ENCODE data around the gene LGALS7B. TPM values are rescaled to one million over a fixed set of nuclear protein-coding genes. Genes with fewer than 3 reads are reported as not detected.
"Not testable (repeated sequence)": the region's sequence is repeated elsewhere in the genome, so short reads cannot be mapped to it uniquely, and the experiment has no call there.

Gene LGALS7B
- total RNA-seq, 1 donor from 2014 or later = not detected

DNA sequence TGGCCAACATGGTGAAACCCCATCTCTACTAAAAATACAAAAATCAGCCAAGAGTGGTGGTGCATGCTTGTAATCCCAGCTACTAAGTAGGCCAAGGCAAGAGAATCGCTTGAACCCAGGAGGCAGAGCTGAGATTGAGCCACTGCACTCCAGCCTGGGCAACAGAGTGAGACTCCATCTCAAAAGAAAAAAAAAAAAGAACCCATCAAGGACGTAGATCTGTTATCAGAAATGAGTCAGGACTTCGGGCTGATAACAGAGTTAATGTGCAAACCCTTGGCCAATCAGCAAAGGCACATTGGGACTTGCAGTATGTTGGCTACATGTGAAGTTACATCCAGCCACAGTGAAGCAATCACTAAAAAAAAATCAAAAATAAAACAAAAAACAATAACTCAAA, 4.8 kb upstream of the LGALS7B start:
- no peak overlapping the region for H3K27ac Mint-ChIP-seq
- DNase-seq (no peak), ATAC-seq (ENCODE audit: low read depth) (no peak)
- no peaks in the 10 kb centered on the region for H3K9me3 Mint-ChIP-seq
- no peaks in the 10 kb centered on the region for H3K4me1 Mint-ChIP-seq
- TF ChIP-seq, protein P1, sequence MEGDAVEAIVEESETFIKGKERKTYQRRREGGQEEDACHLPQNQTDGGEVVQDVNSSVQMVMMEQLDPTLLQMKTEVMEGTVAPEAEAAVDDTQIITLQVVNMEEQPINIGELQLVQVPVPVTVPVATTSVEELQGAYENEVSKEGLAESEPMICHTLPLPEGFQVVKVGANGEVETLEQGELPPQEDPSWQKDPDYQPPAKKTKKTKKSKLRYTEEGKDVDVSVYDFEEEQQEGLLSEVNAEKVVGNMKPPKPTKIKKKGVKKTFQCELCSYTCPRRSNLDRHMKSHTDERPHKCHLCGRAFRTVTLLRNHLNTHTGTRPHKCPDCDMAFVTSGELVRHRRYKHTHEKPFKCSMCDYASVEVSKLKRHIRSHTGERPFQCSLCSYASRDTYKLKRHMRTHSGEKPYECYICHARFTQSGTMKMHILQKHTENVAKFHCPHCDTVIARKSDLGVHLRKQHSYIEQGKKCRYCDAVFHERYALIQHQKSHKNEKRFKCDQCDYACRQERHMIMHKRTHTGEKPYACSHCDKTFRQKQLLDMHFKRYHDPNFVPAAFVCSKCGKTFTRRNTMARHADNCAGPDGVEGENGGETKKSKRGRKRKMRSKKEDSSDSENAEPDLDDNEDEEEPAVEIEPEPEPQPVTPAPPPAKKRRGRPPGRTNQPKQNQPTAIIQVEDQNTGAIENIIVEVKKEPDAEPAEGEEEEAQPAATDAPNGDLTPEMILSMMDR (IDR thresholded peaks at IDR 0.05) = no peak
- H3K27me3 Mint-ChIP-seq = peaks cover 6% of the 10 kb centered on the region
- H3K36me3 Mint-ChIP-seq (ENCODE audit: low read depth) = no peaks in the 10 kb centered on the region
- CTCF ChIA-PET = no interaction called here
- H3K4me3 Mint-ChIP-seq = no peak overlapping the region
- intact Hi-C loops (cut with micrococcal nuclease) = no loop called here
- POLR2A ChIA-PET = no interaction called here

DNA sequence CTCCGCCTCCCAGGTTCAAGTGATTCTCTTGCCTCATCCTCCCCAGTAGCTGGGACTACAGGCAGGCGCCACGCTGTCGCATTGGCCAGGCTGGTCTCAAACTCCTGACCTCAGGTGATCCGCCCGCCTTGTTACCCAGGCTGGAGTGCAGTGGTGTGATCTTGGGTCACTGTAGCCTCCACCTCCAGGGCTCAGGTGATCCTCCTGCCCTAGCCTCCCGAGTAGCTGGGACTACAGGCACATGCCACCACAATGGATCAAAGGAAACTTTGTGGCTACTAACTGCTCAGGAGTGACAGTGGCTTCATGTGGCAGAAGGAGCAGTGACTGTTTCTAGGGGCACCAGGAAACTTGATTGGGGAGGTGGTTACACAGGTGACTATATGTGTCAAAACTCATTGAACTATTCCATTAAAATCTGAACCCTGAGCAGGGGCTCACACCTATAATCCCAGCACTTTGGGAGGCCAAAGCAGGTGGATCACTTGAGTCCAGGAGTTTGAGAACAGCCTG, 3.8 kb upstream of the LGALS7B start:
- Mint-ChIP-seq H3K27ac (no peak overlapping the region), H3K9me3 (no peaks in the 10 kb centered on the region), H3K4me3 (no peak overlapping the region), H3K27me3 (peaks cover 3% of the 10 kb centered on the region), H3K36me3 (ENCODE audit: low read depth) (no peaks in the 10 kb centered on the region), H3K4me1 (no peaks in the 10 kb centered on the region)
- no peak for ATAC-seq (ENCODE audit: low read depth)
- intact Hi-C loops (cut with micrococcal nuclease) = no loop called here
- ChIA-PET CTCF (no interaction called here), POLR2A (interaction anchor here (0.7 kb wide), 1 partner anchor 144 kb away, joined by 7 read pairs; no protein-coding TSS in a partner anchor)
- TF ChIP-seq, protein P1 (IDR thresholded peaks at IDR 0.05) = no peak
- DNase-seq = no peak

DNA sequence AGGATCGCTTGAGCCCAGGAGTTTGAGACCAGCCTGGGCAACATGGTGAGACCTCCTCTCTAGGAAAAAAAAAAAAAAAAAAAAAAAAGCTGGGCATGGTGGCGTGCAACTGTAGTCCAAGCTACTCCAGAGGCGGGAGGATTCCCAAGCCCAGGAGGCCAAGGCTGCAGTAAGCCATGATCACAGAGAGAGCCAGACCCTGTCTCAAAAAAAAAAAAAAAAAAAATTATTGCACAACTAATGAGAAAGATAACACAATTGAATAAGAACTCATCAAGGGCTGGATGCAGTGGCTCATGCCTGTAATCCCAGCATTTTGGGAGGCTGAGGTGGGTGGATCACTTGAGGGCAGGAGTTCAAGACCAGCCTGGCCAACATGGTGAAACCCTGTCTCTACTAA, 2.9 kb upstream of the LGALS7B start:
- CTCF ChIA-PET; H3K4me3 Mint-ChIP-seq; intact Hi-C loops (cut with micrococcal nuclease); DNase-seq; H3K4me1 Mint-ChIP-seq; H3K9me3 Mint-ChIP-seq; H3K27me3 Mint-ChIP-seq; ATAC-seq (ENCODE audit: low read depth); H3K36me3 Mint-ChIP-seq (ENCODE audit: low read depth): not testable (repeated sequence)
- H3K27ac Mint-ChIP-seq = peak overlapping the region; percentile 53
- POLR2A ChIA-PET = interaction anchor here (0.6 to 1.2 kb wide), 3 partner anchors 16 to 143 kb away, joined by 5 to 7 read pairs (median 6); no protein-coding TSS in a partner anchor

DNA sequence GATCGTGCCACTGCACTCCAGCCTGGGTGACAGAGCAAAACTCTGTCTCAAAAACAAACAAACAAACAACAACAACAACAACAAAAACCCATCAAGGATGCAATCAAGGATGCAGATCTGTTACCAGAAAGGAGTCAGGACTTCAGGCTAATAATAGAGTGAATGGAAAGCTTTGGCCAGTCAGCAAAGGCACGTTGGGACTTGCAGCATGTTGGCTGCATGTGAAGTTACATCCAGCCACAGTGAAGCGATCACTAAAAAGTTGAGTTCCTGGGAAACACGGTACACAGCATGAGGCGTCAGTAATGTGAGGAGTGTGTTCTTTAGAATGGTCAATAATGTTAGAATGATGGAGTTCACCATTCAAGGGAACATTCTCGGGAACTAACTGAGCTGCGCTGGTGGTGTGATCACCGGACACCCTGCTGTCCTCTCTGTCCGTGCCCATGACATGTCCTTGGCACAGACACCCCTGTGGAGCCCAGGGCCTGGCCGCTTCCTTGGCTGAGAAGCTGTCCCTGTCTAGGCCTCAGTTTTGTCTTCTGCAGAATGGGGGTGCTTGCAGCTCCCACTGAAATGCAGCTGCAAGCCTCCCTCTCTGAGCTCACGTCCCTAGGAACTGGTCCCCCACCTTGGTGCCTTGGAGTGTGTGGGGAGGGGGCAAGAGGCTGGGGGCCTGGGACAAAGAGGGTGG, 2.3 kb upstream of the LGALS7B start:
- POLR2A ChIA-PET = interaction anchor here (0.6 to 1.2 kb wide), 4 partner anchors 12 to 93 kb away, joined by 3 to 14 read pairs (median 6); no protein-coding TSS in a partner anchor

DNA sequence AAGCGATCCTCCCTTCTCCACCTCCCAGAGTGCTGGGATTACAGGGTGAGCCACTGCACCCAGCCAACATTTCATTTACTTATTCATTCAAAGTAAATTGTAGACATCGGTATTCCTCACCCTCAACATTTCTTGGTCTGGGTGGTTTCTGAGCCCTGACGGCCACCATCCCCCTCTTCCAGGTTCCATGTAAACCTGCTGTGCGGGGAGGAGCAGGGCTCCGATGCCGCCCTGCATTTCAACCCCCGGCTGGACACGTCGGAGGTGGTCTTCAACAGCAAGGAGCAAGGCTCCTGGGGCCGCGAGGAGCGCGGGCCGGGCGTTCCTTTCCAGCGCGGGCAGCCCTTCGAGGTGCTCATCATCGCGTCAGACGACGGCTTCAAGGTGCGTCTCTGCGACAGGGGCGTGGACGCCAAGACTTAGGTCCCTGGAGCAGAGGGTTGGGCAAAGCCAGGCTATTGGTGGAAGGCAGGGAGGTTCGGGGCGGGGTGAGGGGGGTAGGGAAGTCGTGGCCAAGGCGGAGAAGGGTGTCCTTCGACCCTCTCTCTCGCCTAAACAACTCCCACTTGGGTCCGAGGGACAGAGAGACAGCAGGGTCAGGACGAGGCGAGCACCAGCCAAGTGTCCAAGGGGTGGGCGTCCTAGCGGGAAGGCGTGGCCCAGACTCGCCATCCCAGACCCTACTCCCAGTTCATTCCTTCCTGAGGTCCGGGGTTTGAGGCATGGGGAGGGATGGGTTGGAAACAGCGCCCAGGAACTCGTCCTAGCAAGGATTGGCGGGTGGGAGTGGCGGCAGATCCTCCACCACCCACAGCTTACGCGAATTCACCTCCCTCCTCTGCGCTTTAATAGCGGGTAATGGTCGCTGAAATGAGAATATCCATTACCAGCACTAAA, 1.8 kb downstream of the LGALS7B start:
- intact Hi-C loops (cut with micrococcal nuclease); H3K36me3 Mint-ChIP-seq (ENCODE audit: low read depth); ATAC-seq (ENCODE audit: low read depth); POLR2A ChIA-PET; H3K9me3 Mint-ChIP-seq; DNase-seq; H3K4me1 Mint-ChIP-seq; H3K4me3 Mint-ChIP-seq; CTCF ChIA-PET; H3K27me3 Mint-ChIP-seq; H3K27ac Mint-ChIP-seq: not testable (repeated sequence)

More for the DNA sequence above, 2.3 kb upstream of the LGALS7B start:
- ATAC-seq (ENCODE audit: low read depth) = no peak
- H3K36me3 Mint-ChIP-seq (ENCODE audit: low read depth) = no peaks in the 10 kb centered on the region
- TF ChIP-seq, protein P1 (IDR thresholded peaks at IDR 0.05) = no peak
- no peaks in the 10 kb centered on the region for H3K4me1 Mint-ChIP-seq
- no peak for DNase-seq
- intact Hi-C loops (cut with micrococcal nuclease) = no loop called here
- H3K9me3 Mint-ChIP-seq = no peaks in the 10 kb centered on the region
- H3K4me3 Mint-ChIP-seq = no peak overlapping the region
- H3K27me3 Mint-ChIP-seq = peaks cover under 1% of the 10 kb centered on the region
- H3K27ac Mint-ChIP-seq = no peak overlapping the region
- CTCF ChIA-PET = interaction anchor here (1.3 kb wide), 1 partner anchor 17 kb away, joined by 3 read pairs; no protein-coding TSS in a partner anchor

DNA sequence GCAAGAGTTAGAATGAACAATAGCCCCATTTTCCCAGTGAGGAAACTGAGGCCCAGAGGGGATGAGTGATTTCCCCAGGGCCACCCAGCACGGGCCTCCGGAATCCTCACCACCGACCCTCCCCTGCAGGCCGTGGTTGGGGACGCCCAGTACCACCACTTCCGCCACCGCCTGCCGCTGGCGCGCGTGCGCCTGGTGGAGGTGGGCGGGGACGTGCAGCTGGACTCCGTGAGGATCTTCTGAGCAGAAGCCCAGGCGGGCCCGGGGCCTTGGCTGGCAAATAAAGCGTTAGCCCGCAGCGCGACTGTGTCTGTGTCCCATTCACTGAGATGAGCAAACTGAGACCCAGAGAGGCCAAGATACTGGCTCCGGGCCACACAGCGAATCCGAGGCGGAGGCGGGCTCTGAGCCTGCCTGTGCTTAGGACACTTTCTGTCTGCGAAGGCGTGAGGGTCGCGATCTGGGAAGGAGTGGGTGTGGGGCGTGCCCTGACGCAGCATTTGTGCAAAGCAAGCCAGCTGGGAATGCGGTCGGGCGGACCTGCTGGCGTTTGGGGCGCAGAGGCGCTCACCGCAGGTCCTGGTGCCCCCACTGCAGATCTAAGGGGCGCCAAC, 2.6 kb downstream of the LGALS7B start:
- peak; percentile 85 for ATAC-seq (ENCODE audit: low read depth)
- H3K4me3 Mint-ChIP-seq; CTCF ChIA-PET; H3K9me3 Mint-ChIP-seq; H3K27ac Mint-ChIP-seq; H3K4me1 Mint-ChIP-seq; H3K27me3 Mint-ChIP-seq; intact Hi-C loops (cut with micrococcal nuclease); H3K36me3 Mint-ChIP-seq (ENCODE audit: low read depth); DNase-seq: not testable (repeated sequence)
- POLR2A ChIA-PET = interaction anchor here (1.7 kb wide), 1 partner anchor 22 kb away, joined by 13 read pairs; no protein-coding TSS in a partner anchor

All from activated B cell treated with CpG ODN at 0.5 μM for 24 hours (primary cell).